ENCODE results near the gene ASIC2. TPM values are rescaled to one million over a fixed set of nuclear protein-coding genes. Genes with fewer than 3 reads are reported as not detected.
"Not testable (repeated sequence)": the region's sequence is repeated elsewhere in the genome, so short reads cannot be mapped to it uniquely, and the experiment has no call there.

ASIC2 gene
- total and polyA plus RNA-seq, 9 of the 15 experiments (the other 6 are each of a cell fraction or from before 2014, with no cell fraction given), result not detected

DNA sequence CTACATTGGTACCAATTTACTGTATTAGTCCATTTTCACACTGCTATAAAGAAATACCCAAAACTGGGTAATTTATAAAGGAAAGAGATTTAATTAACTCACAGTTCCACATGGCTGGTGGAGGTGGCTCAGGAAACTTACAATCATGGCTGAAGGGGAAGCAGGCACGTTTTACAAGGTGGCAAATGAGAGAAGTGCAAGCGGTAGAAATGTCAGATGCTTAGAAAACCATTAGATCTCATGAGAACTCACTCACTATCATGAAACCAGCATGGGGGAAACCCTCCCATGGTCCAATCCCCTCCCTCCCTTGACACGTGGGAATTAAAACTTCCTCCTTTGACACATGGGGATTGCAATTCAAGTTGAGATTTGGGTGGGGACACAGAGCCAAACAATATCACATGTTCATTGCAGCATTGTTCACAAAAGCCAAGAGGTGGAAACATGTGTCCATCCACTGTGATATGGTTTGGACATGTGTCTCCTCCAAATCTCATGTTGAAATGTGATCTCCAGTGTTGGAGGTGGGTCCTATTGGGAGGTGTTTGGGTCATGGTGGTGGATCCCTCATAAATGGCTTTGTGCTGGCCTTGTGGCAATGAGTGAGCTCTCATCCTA is 304.5 kb downstream of the ASIC2 start:
- Histone ChIP-seq H3K27ac (ENCODE audit: extremely low read depth, low read depth, low read length) (no peak overlapping the region), H3K9ac (ENCODE audit: insufficient read depth in 1 of 2, low read depth in 2 of 2, low read length in 2 of 2) (no peak overlapping the region), H3K4me3 (no peak overlapping the region), H3K4me2 (ENCODE audit: insufficient read depth, low read length) (no peak overlapping the region), H3K9me1 (ENCODE audit: control insufficient read depth, insufficient read depth, low read length) (no peaks in the 10 kb centered on the region), H2AFZ (ENCODE audit: low read depth, low read length) (no peak overlapping the region), H3K79me2 (ENCODE audit: control insufficient read depth, insufficient read depth, low read length) (no peaks in the 10 kb centered on the region), H4K20me1 (replicated peaks; ENCODE audit: control insufficient read depth, insufficient read depth, low read length) (no peaks in the 10 kb centered on the region), H3K36me3 (ENCODE audit: control insufficient read depth, insufficient read depth, low read length) (no peaks in the 10 kb centered on the region), H3K27me3 (ENCODE audit: control insufficient read depth in 2 of 2, insufficient read depth in 2 of 2, low read length in 2 of 2) (no peaks in the 10 kb centered on the region), H3K9me3 (replicated peaks; ENCODE audit: control insufficient read depth, insufficient read depth, low read depth, low read length) (peaks cover 9% of the 10 kb centered on the region; the same call in 1 of the 2 replicates), H3K4me1 (replicated peaks in 1 of 2; ENCODE audit: control insufficient read depth in 2 of 2, insufficient read depth in 2 of 2, low read length in 2 of 2) (peaks cover 14% of the 10 kb centered on the region in 2 experiments; a peak in 4 of 5 replicates)
- CTCF ChIA-PET (ENCODE audit: low intra/inter-chr PET ratio), result no interaction called here
- intact Hi-C loops (cut with micrococcal nuclease) (no loop called here), in situ Hi-C loops (cut with MboI) (no loop called here)
- ATAC-seq (no peak), FAIRE-seq (no peak), DNase-seq (ENCODE audit: extremely low read depth in 1 of 4, low spot score in 3 of 4) (no peak)
- BruUV-seq (replicated peaks), result no TSS peak
- TF ChIP-seq ZNF431 (CRISPR knock-in tag; IDR thresholded peaks at IDR 0.05), result peak; percentile 89
- TF ChIP-seq ZNF232 (CRISPR knock-in tag; IDR thresholded peaks at IDR 0.05), result no peak
- peak; percentile 64 for TF ChIP-seq ZFP36 (IDR thresholded peaks at IDR 0.05; ENCODE audit: low read depth, low read length, partially characterized antibody)
- POLR2A ChIA-PET, result no interaction called here
- 3% methylated on average over 3 of the region's 3 CpGs for WGBS (ENCODE audit: insufficient coverage, low coverage, missing lambda C conversion rate)

DNA sequence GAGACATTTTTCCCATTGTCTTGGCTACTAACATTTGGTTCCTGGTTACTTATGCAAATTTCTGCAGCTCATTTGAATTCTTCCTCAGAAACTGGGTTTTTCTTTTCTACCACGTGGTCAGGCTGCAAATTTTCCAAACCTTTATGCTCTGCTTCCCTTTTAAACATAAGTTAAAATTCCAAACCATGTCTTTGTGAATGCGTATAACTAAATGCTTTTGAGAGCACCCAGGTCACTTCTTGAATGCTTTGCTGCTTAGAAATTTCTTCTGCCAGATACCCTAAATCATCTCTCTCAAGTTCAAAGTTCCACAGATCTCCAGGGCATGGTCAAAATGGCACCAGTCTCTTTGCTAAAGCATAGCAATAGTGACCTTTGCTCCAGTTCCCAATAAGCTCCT is 305.2 kb downstream of the ASIC2 start:
- FAIRE-seq; H3K36me3 ChIP-seq (ENCODE audit: control insufficient read depth, insufficient read depth, low read length); ATAC-seq; H3K9ac ChIP-seq (ENCODE audit: insufficient read depth in 1 of 2, low read depth in 2 of 2, low read length in 2 of 2); H3K9me3 ChIP-seq (replicated peaks; ENCODE audit: control insufficient read depth, insufficient read depth, low read depth, low read length); H4K20me1 ChIP-seq (replicated peaks; ENCODE audit: control insufficient read depth, insufficient read depth, low read length); H3K9me1 ChIP-seq (ENCODE audit: control insufficient read depth, insufficient read depth, low read length); in situ Hi-C loops (cut with MboI); H3K79me2 ChIP-seq (ENCODE audit: control insufficient read depth, insufficient read depth, low read length); H3K27me3 ChIP-seq (ENCODE audit: control insufficient read depth in 2 of 2, insufficient read depth in 2 of 2, low read length in 2 of 2); H3K27ac ChIP-seq (ENCODE audit: extremely low read depth, low read depth, low read length); CTCF ChIA-PET (ENCODE audit: low intra/inter-chr PET ratio); intact Hi-C loops (cut with micrococcal nuclease); H3K4me2 ChIP-seq (ENCODE audit: insufficient read depth, low read length); H3K4me3 ChIP-seq; DNase-seq (ENCODE audit: extremely low read depth in 1 of 4, low spot score in 3 of 4); BruUV-seq (replicated peaks); H2AFZ ChIP-seq (ENCODE audit: low read depth, low read length): not testable (repeated sequence)
- 13% methylated on average over 2 of the region's 2 CpGs for WGBS (ENCODE audit: insufficient coverage, low coverage, missing lambda C conversion rate)
- peaks cover 11 to 14% of the 10 kb centered on the region in 2 experiments; a peak in 4 of 5 replicates for H3K4me1 ChIP-seq (replicated peaks in 1 of 2; ENCODE audit: control insufficient read depth in 2 of 2, insufficient read depth in 2 of 2, low read length in 2 of 2)
- POLR2A ChIA-PET, result interaction anchor here (1.4 kb wide), 1 partner anchor 10 kb away, joined by 5 read pairs; no protein-coding TSS in a partner anchor
- peak; percentile 61; the same call in 1 of the 2 replicates for TF ChIP-seq TRIM28 (IDR thresholded peaks at IDR 0.05)
- peak in 1 of 2 experiments; percentile 76; a peak in 1 of 3 replicates for TF ChIP-seq CBX3 (IDR thresholded peaks at IDR 0.05; ENCODE audit: borderline replicate concordance in 1 of 2, low read length in 2 of 2)
- TF ChIP-seq, protein P1, sequence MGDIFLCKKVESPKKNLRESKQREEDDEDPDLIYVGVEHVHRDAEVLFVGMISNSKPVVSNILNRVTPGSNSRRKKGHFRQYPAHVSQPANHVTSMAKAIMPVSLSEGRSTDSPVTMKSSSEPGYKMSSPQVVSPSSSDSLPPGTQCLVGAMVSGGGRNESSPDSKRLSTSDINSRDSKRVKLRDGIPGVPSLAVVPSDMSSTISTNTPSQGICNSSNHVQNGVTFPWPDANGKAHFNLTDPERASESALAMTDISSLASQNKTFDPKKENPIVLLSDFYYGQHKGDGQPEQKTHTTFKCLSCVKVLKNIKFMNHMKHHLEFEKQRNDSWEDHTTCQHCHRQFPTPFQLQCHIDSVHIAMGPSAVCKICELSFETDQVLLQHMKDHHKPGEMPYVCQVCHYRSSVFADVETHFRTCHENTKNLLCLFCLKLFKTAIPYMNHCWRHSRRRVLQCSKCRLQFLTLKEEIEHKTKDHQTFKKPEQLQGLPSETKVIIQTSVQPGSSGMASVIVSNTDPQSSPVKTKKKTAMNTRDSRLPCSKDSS (IDR thresholded peaks at IDR 0.05; ENCODE audit: low read depth, partially characterized antibody), result peak; percentile 12

DNA sequence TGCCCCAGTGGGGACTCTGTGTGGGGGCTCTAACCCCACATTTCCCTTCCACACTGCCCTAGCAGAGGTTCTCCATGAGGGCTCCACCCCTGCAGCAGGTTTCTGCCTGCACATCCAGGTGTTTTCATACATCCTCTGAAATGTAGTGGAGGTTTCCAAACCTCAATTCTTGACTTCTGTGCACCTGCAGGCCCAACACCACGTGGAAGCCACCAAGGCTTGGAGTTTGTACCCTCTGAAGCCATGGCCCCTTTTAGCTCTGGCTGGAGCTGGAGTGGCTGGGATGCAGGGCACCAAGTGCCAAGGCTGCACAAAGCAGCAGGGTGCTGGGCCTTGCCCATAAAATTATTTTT is 305.7 kb downstream of the ASIC2 start:
- H3K36me3 ChIP-seq (ENCODE audit: control insufficient read depth, insufficient read depth, low read length); H3K4me1 ChIP-seq (replicated peaks in 1 of 2; ENCODE audit: control insufficient read depth in 2 of 2, insufficient read depth in 2 of 2, low read length in 2 of 2); H3K27ac ChIP-seq (ENCODE audit: extremely low read depth, low read depth, low read length); FAIRE-seq; ATAC-seq; H2AFZ ChIP-seq (ENCODE audit: low read depth, low read length); H3K27me3 ChIP-seq (ENCODE audit: control insufficient read depth in 2 of 2, insufficient read depth in 2 of 2, low read length in 2 of 2); CTCF ChIA-PET (ENCODE audit: low intra/inter-chr PET ratio); H4K20me1 ChIP-seq (replicated peaks; ENCODE audit: control insufficient read depth, insufficient read depth, low read length); H3K4me3 ChIP-seq; H3K4me2 ChIP-seq (ENCODE audit: insufficient read depth, low read length); DNase-seq (ENCODE audit: extremely low read depth in 1 of 4, low spot score in 3 of 4); BruUV-seq (replicated peaks); H3K79me2 ChIP-seq (ENCODE audit: control insufficient read depth, insufficient read depth, low read length); intact Hi-C loops (cut with micrococcal nuclease); in situ Hi-C loops (cut with MboI); H3K9me1 ChIP-seq (ENCODE audit: control insufficient read depth, insufficient read depth, low read length); H3K9ac ChIP-seq (ENCODE audit: insufficient read depth in 1 of 2, low read depth in 2 of 2, low read length in 2 of 2); H3K9me3 ChIP-seq (replicated peaks; ENCODE audit: control insufficient read depth, insufficient read depth, low read depth, low read length): not testable (repeated sequence)
- POLR2A ChIA-PET, result interaction anchor here (1.4 kb wide), 1 partner anchor 11 kb away, joined by 5 read pairs; no protein-coding TSS in a partner anchor
- 9% methylated on average over 1 of the region's 1 CpG for WGBS (ENCODE audit: insufficient coverage, low coverage, missing lambda C conversion rate)
